ENCODE measurements around the gene EARS2.

- TF ChIP-seq POLR2A (IDR thresholded peaks at IDR 0.05) (no peak), CTCF (IDR thresholded peaks at IDR 0.05 in 8 of 11, conservative IDR thresholded peaks at IDR 0.05 in 3 of 11) (no peak)
These were observed 27.3 kb upstream of the EARS2 start for GRCh38 chr16:23584186-23585076.
